HCT116 (cell line): ENCODE data around the gene VGF. TPM values are rescaled to one million over a fixed set of nuclear protein-coding genes. Genes with fewer than 3 reads are reported as not detected.

Experiments
- ATAC-seq: fragments of 200-7000 bp; cut with Tn5 transposase; 2 replicates; pipeline ENCODE4 v1.9.1; 2020; ENCODE audit warnings: mild to moderate bottlenecking, moderate library complexity
- BruUV-seq: library from RNA; stranded (reverse); fragments of 400-500 nt; replicated peaks from 2 replicates; lab custom pipeline; 2021; lab: Mats Ljungman, UMichigan
- CTCF ChIA-PET: fragments of 300-600 bp; sonication (Branson Sonifier 250); formaldehyde crosslinking; loops from one replicate; lab custom pipeline; 2021; ENCODE audit warnings: antibody characterized with exemption; lab: Charles Lee
- POLR2A ChIA-PET: fragments of 300-600, 350-600 bp; sonication (Branson Sonifier 250); formaldehyde crosslinking; loops from one replicate; lab custom pipeline; 2021; ENCODE audit warnings: antibody characterized with exemption; lab: Charles Lee
- RAD21 ChIA-PET, 2 experiments: fragments of 300-600 bp; sonication (Branson Sonifier 250); formaldehyde crosslinking; loops; one replicate each; lab custom pipeline; 2023; ENCODE audit warnings: low total read pairs in 2 of 2; ENCODE audit not compliant: uncharacterized antibody in 2 of 2, unreplicated experiment in 2 of 2, low non-redundant PET in 1 of 2; lab: Charles Lee
- DNase-seq: peaks from one replicate; pipeline ENCODE4 v3.0.0-alpha.2; 2010; ENCODE audit warnings: low read depth, low spot score
- H2AFZ ChIP-seq: fragments of 200-600 bp; shearing (Covaris generic), sonication (generic); 2 replicates; pipeline ENCODE4 v1.6.1; 2017; ENCODE audit warnings: low read depth, mixed run types, mixed read lengths, antibody characterized with exemption, low read length; ENCODE audit not compliant: poor library complexity, severe bottlenecking
- H3K27ac ChIP-seq: 2 replicates; pipeline ENCODE4 v1.5.1; 2012; ENCODE audit warnings: low read depth, low read length
- H3K27me3 ChIP-seq: fragments of 200-600 bp; sonication (generic); 2 replicates; pipeline ENCODE4 v1.6.1; 2016; ENCODE audit warnings: mixed run types, low read length, mixed read lengths; ENCODE audit not compliant: insufficient read depth
- H3K36me3 ChIP-seq, 2 experiments: fragments of 200-500 bp in 1 of 2; fragments of 200-600 bp in 1 of 2; sonication (Bioruptor generic) in 1 of 2; sonication (generic) in 1 of 2; 2 replicates each; pipeline versions ENCODE4 v1.5.1 to v1.6.1; 2014 to 2016; ENCODE audit warnings: low read length in 2 of 2, inconsistent platforms in 1 of 2, mixed read lengths in 1 of 2, mixed run types in 1 of 2; ENCODE audit not compliant: insufficient read depth in 2 of 2, control insufficient read depth in 1 of 2
- H3K4me1 ChIP-seq, 2 experiments: fragments of 200-600 bp in 1 of 2; sonication (generic) in 1 of 2; 2 replicates each; pipeline versions ENCODE4 v1.5.1 to v1.6.1; 2012 to 2017; ENCODE audit warnings: low read length in 2 of 2, inconsistent platforms in 1 of 2, mild to moderate bottlenecking in 1 of 2, mixed read lengths in 1 of 2, mixed run types in 1 of 2, moderate library complexity in 1 of 2; ENCODE audit not compliant: insufficient read depth in 2 of 2, control insufficient read depth in 1 of 2
- H3K4me2 ChIP-seq: fragments of 200-600 bp; sonication (generic); 2 replicates; pipeline ENCODE4 v1.6.1; 2017; ENCODE audit warnings: mixed run types, low read length, mixed read lengths
- H3K4me3 ChIP-seq, 2 experiments: fragments of 200-600 bp in 1 of 2; sonication (generic) in 1 of 2; replicated peaks in 1 of 2; 2 replicates each; pipeline ENCODE4 v1.5.1; 2011 to 2016; ENCODE audit warnings: low read length in 2 of 2, control low read depth in 1 of 2, low read depth in 1 of 2, mild to moderate bottlenecking in 1 of 2, mixed read lengths in 1 of 2, mixed run types in 1 of 2
- H3K79me2 ChIP-seq: fragments of 200-600 bp; sonication (generic); 2 replicates; pipeline ENCODE4 v1.6.1; 2017; ENCODE audit warnings: mild to moderate bottlenecking, mixed run types, low read length, moderate library complexity, mixed read lengths; ENCODE audit not compliant: insufficient read depth
- H3K9ac ChIP-seq: fragments of 200-600 bp; sonication (generic); 2 replicates; pipeline ENCODE4 v1.6.1; 2016; ENCODE audit warnings: low read length, mixed read lengths
- H3K9me2 ChIP-seq: fragments of 200-600 bp; sonication (generic), shearing (Covaris generic); 2 replicates; pipeline ENCODE4 v1.6.1; 2017; ENCODE audit warnings: mixed run types, mild to moderate bottlenecking, moderate library complexity; ENCODE audit not compliant: insufficient read depth
- H3K9me3 ChIP-seq, 2 experiments: fragments of 200-500 bp in 1 of 2; fragments of 200-600 bp in 1 of 2; sonication (Bioruptor generic) in 1 of 2; sonication (generic) in 1 of 2; 2 replicates each; pipeline ENCODE4 v1.6.1; 2014 to 2017; ENCODE audit warnings: low read length in 2 of 2, mixed read lengths in 2 of 2, inconsistent platforms in 1 of 2, low read depth in 1 of 2, mild to moderate bottlenecking in 1 of 2, mixed run types in 1 of 2, moderate library complexity in 1 of 2; ENCODE audit not compliant: control insufficient read depth in 1 of 2, insufficient read depth in 1 of 2
- H4K20me1 ChIP-seq: fragments of 200-600 bp; sonication (generic), shearing (Covaris generic); 2 replicates; pipeline ENCODE4 v1.6.1; 2017; ENCODE audit warnings: mixed run types, mild to moderate bottlenecking, moderate library complexity; ENCODE audit not compliant: insufficient read depth
- POLR2AphosphoS5 ChIP-seq: IDR thresholded peaks from 2 replicates; pipeline ENCODE4 v1.6.1; 2011; ENCODE audit warnings: mild to moderate bottlenecking, low read depth, low read length, moderate library complexity
- SRF ChIP-seq: IDR thresholded peaks from 2 replicates; pipeline ENCODE4 v1.6.1; 2012; ENCODE audit warnings: low read depth
- ZFX ChIP-seq: fragments of 450-650 bp; IDR thresholded peaks from 2 replicates; pipeline ENCODE4 v1.6.1; 2017
- intact Hi-C: fragments of 100-400 bp; cut with micrococcal nuclease; formaldehyde crosslinking; loops from 2 replicates; pipeline ENCODE4 v1.10.0; 2022
- total RNA-seq: library from RNA; stranded (reverse); gene quantifications from one replicate; pipeline ENCODE4 v1.2.1, GENCODE V29; 2021; ENCODE audit not compliant: unreplicated experiment
- TF ChIP-seq, protein P1 (sequence below): IDR thresholded peaks from 2 replicates; pipeline ENCODE4 v1.6.1; 2012

VGF gene
- total RNA-seq, 1 experiment from 2014 or later = 43.2 TPM

DNA sequence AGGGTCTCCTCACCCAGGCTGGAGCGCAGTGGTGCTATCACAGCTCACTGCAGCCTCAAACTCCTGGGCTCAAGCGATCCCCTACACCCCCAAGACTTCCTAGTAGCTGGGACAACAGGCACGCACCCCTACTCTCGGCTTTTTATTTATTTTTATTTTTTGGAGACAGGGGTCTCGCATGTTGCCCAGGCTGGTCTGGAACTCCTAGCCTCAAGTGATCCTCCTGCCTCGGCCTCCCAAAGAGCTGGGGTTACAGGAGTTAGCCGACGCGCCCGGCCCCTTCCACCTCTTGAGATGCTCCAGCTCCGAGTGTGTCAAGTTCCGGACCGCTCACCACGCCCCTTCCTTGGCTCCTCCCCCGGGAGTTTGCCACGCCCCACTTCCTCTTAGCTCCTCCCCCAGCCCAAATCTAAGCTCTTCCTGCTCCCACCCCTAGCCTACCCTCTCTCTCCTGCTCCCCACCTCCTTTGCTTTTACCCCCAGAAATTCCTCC, 8.4 kb upstream of the VGF start:
- intact Hi-C loops = no loop called here
- peak overlapping the region; percentile 97 for H3K4me2 ChIP-seq
- RAD21 ChIA-PET = interaction anchor here in 1 of 2 experiments (0.8 to 1.0 kb wide), 2 partner anchors 19 to 30 kb away, joined by 3 to 4 read pairs; no protein-coding TSS in a partner anchor

DNA sequence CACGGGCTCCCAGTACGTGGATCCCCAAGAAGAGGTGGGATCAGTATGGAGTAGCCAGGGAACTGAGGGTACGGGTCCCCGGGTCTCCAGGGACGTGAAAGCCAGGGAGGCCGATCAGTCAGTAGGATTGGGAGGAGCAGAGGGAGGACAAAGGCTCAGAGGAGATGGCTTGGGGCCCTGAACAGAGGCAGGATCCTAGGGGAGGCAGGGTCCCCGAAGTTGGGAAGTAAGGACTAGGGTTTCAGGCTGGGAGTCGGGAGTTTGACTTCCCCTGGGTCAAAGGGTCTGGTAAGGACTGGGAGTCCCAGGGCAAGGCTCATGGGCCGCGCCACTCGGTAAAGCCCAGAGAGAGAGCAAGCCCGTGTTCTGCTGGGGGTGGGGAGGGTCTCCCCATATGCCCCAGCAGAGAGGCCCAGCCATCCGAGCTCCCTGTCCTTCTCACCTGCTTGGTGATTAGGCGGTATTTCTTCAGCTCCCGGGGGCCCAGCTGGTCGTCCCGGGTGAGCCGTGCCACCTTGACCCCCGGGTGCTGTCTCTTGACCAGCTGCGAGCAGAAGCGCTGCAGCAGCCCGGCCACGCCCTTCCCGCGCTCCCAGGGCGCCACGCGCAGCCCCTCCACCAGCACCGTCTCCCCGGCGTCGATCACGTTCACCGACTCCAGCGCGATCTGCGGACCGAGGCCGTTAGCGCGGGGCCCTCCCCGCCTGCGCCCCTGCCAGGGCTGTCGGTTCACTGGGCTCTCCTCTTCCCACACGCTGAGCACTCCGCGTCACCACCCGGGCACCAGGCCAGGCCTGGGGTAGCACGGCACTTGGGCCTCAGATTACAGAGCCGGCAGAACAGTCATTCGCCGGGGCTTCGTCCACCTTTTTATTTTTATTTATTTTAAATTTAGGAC, 7.7 kb upstream of the VGF start:
- POLR2A ChIA-PET = interaction anchor here (0.8 to 2.1 kb wide), 9 partner anchors 8 to 71 kb away, joined by 3 to 23 read pairs (median 5); partner anchors contain the start of genes FIS1, MOGAT3, PLOD3 and VGF
- H3K4me2 ChIP-seq = peak overlapping the region; percentile 97
- CTCF ChIA-PET = interaction anchor here (0.9 to 2.9 kb wide), 7 partner anchors 8 to 110 kb away, joined by 3 to 20 read pairs (median 4); partner anchors contain the start of gene VGF
- no peaks in the 10 kb centered on the region for H3K9me2 ChIP-seq
- H3K4me1 ChIP-seq = peaks cover 31 to 54% of the 10 kb centered on the region in 2 experiments
- H3K27ac ChIP-seq = peak overlapping the region; percentile 67
- DNase-seq (no peak), ATAC-seq (peak; percentile 78)
- intact Hi-C loops = no loop called here
- peak overlapping the region; percentile 72 for H3K9ac ChIP-seq
- TF ChIP-seq, protein P1, sequence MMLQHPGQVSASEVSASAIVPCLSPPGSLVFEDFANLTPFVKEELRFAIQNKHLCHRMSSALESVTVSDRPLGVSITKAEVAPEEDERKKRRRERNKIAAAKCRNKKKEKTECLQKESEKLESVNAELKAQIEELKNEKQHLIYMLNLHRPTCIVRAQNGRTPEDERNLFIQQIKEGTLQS = no peak
- TF ChIP-seq ZFX (peak; percentile 46; the same call in 1 of the 2 replicates), POLR2AphosphoS5 (peak; percentile 48)
- H4K20me1 ChIP-seq = no peaks in the 10 kb centered on the region
- H3K4me3 ChIP-seq = peak overlapping the region; percentile 49 to 63
- TSS peak; percentile 53 for BruUV-seq
- no peak overlapping the region for H2AFZ ChIP-seq
- RAD21 ChIA-PET = interaction anchor here in 1 of 2 experiments (1.0 kb wide), 1 partner anchor 19 kb away, joined by 4 read pairs; no protein-coding TSS in a partner anchor
- no peaks in the 10 kb centered on the region for H3K36me3 ChIP-seq
- no peaks in the 10 kb centered on the region for H3K79me2 ChIP-seq
- no peaks in the 10 kb centered on the region for H3K9me3 ChIP-seq
- no peaks in the 10 kb centered on the region for H3K27me3 ChIP-seq

More for the DNA sequence above, 8.4 kb upstream of the VGF start:
- Histone ChIP-seq H3K79me2 (no peaks in the 10 kb centered on the region), H3K9ac (peak overlapping the region; percentile 72), H2AFZ (peak overlapping the region; percentile 44), H4K20me1 (no peaks in the 10 kb centered on the region), H3K9me3 (no peaks in the 10 kb centered on the region), H3K4me3 (peak overlapping the region; percentile 49 to 63), H3K27ac (peak overlapping the region; percentile 67), H3K36me3 (no peaks in the 10 kb centered on the region), H3K27me3 (no peaks in the 10 kb centered on the region), H3K4me1 (peaks cover 24 to 47% of the 10 kb centered on the region in 2 experiments), H3K9me2 (no peaks in the 10 kb centered on the region)
- peak; percentile 82 for ATAC-seq
- TF ChIP-seq SRF (no peak), POLR2AphosphoS5 (peak; percentile 81)
- no TSS peak for BruUV-seq
- DNase-seq = peak; percentile 80
- ChIA-PET POLR2A (interaction anchor here (0.6 to 2.1 kb wide), 12 partner anchors 9 to 272 kb away, joined by 3 to 23 read pairs (median 5); partner anchors contain the start of genes FIS1, MOGAT3, PLOD3 and SERPINE1), CTCF (interaction anchor here (0.9 to 2.9 kb wide), 7 partner anchors 9 to 109 kb away, joined by 3 to 20 read pairs (median 4); partner anchors contain the start of gene VGF)
